Keratinocyte (primary cell): ENCODE measurements around the gene SULT1B1.

ENCODE experiments used
- CTCF ChIP-seq, 3 experiments: IDR thresholded peaks in 1 of 3; conservative IDR thresholded peaks in 1 of 3; optimal IDR thresholded peaks in 1 of 3; 2 replicates in 2 of 3; 3 replicates in 1 of 3; pipeline versions ENCODE3 to v1.5.1; 2011; ENCODE audit warnings: low read length in 3 of 3, mild to moderate bottlenecking in 3 of 3, moderate library complexity in 2 of 3, control low read depth in 1 of 3, inconsistent platforms in 1 of 3; ENCODE audit not compliant: insufficient read depth in 2 of 3; ENCODE audit errors: extremely low read depth in 1 of 3
- EZH2 ChIP-seq: IDR thresholded peaks from one replicate; pipeline ENCODE4 v1.6.1; 2012; ENCODE audit warnings: inconsistent platforms, mild to moderate bottlenecking, low read length, moderate library complexity

- TF ChIP-seq CTCF (optimal IDR thresholded peaks at IDR 0.05 in 1 of 3, IDR thresholded peaks at IDR 0.05 in 1 of 3, conservative IDR thresholded peaks at IDR 0.05 in 1 of 3; ENCODE audit: extremely low read depth in 1 of 3, insufficient read depth in 2 of 3, low read length in 3 of 3), result no peak
- TF ChIP-seq EZH2, result no peak
These were observed 29.2 kb downstream of the SULT1B1 start for GRCh38 chr4:69731241-69731640.
